Trophoblast cell (in vitro differentiated cells and primary cell): Measurements from ENCODE around the gene HSPBP1.

ENCODE experiments used
- DNase-seq, 2 donors: peaks; one replicate each; pipeline ENCODE4 v3.0.0-alpha.2; 2016
- H2AFZ ChIP-seq: 2 replicates; pipeline ENCODE4 v1.6.1; 2013; ENCODE audit warnings: low read length, moderate library complexity, mild to moderate bottlenecking; ENCODE audit not compliant: insufficient read depth, poor library complexity
- H2AK5ac ChIP-seq: 2 replicates; pipeline ENCODE4 v1.6.1; 2013; ENCODE audit warnings: mild to moderate bottlenecking, low read length
- H2BK120ac ChIP-seq: 2 replicates; pipeline ENCODE4 v1.6.1; 2013; ENCODE audit warnings: low read length, mild to moderate bottlenecking, moderate library complexity; ENCODE audit not compliant: insufficient read depth, poor library complexity
- H2BK12ac ChIP-seq: 2 replicates; pipeline ENCODE4 v1.6.1; 2013; ENCODE audit warnings: mild to moderate bottlenecking, low read length, moderate library complexity
- H2BK5ac ChIP-seq: 2 replicates; pipeline ENCODE4 v1.6.1; 2013; ENCODE audit warnings: low read length, low read depth, moderate library complexity, mild to moderate bottlenecking; ENCODE audit not compliant: poor library complexity
- H3K14ac ChIP-seq: 2 replicates; pipeline ENCODE4 v1.6.1; 2013; ENCODE audit warnings: mild to moderate bottlenecking, low read length
- H3K18ac ChIP-seq: 2 replicates; pipeline ENCODE4 v1.6.1; 2013; ENCODE audit warnings: mild to moderate bottlenecking, low read length
- H3K23ac ChIP-seq: 2 replicates; pipeline ENCODE4 v1.6.1; 2013; ENCODE audit warnings: low read length
- H3K27ac ChIP-seq: 2 replicates; pipeline ENCODE4 v1.5.1; 2013; ENCODE audit warnings: low read depth, mild to moderate bottlenecking, inconsistent platforms, low read length, moderate library complexity
- H3K27me3 ChIP-seq: 2 replicates; pipeline ENCODE4 v1.6.1; 2013; ENCODE audit warnings: inconsistent platforms, mild to moderate bottlenecking, low read length, moderate library complexity; ENCODE audit not compliant: insufficient read depth
- H3K36me3 ChIP-seq, 2 experiments: 1 replicate in 1 of 2; 2 replicates in 1 of 2; pipeline ENCODE4 v1.6.1; 2013; ENCODE audit warnings: low read length in 2 of 2, mild to moderate bottlenecking in 2 of 2, moderate library complexity in 1 of 2; ENCODE audit not compliant: insufficient read depth in 2 of 2, control insufficient read depth in 1 of 2
- H3K4ac ChIP-seq: 2 replicates; pipeline ENCODE4 v1.6.1; 2013; ENCODE audit warnings: low read depth, mild to moderate bottlenecking, low read length, moderate library complexity
- H3K4me1 ChIP-seq, 2 experiments: 1 replicate in 1 of 2; 2 replicates in 1 of 2; pipeline ENCODE4 v1.6.1; 2013; ENCODE audit warnings: low read length in 2 of 2, mild to moderate bottlenecking in 2 of 2, moderate library complexity in 1 of 2; ENCODE audit not compliant: insufficient read depth in 2 of 2, control insufficient read depth in 1 of 2
- H3K4me2 ChIP-seq: 2 replicates; pipeline ENCODE4 v1.6.1; 2013; ENCODE audit warnings: inconsistent platforms, mild to moderate bottlenecking, low read length, moderate library complexity
- H3K4me3 ChIP-seq: 2 replicates; pipeline ENCODE4 v1.5.1; 2013; ENCODE audit warnings: mild to moderate bottlenecking, low read depth, low read length, inconsistent platforms
- H3K79me1 ChIP-seq: one replicate; pipeline ENCODE4 v1.6.1; 2013; ENCODE audit warnings: low read length
- H3K79me2 ChIP-seq: 2 replicates; pipeline ENCODE4 v1.6.1; 2013; ENCODE audit warnings: low read length, mild to moderate bottlenecking; ENCODE audit not compliant: control insufficient read depth, insufficient read depth, poor library complexity
- H3K9ac ChIP-seq: 2 replicates; pipeline ENCODE4 v1.6.1; 2013; ENCODE audit warnings: mild to moderate bottlenecking, low read length
- H3K9me3 ChIP-seq: 2 replicates; pipeline ENCODE4 v1.6.1; 2013; ENCODE audit warnings: low read depth, mild to moderate bottlenecking, control low read depth, inconsistent platforms, low read length; ENCODE audit not compliant: insufficient read depth
- H4K12ac ChIP-seq: 2 replicates; pipeline ENCODE4 v1.6.1; 2013; ENCODE audit warnings: low read depth, mild to moderate bottlenecking, low read length, moderate library complexity
- H4K8ac ChIP-seq: 2 replicates; pipeline ENCODE4 v1.6.1; 2013; ENCODE audit warnings: low read depth, mild to moderate bottlenecking, low read length, moderate library complexity
- H4K91ac ChIP-seq: one replicate; pipeline ENCODE4 v1.6.1; 2013; ENCODE audit warnings: low read depth, mild to moderate bottlenecking, low read length, moderate library complexity
- WGBS: extraction: QIAGEN DNeasy Blood & Tissue Kit; methylation state at CpG from one replicate; pipeline ENCODE4 v1.1.7; 2013; ENCODE audit warnings: missing lambda C conversion rate; ENCODE audit not compliant: insufficient read length, insufficient coverage; ENCODE audit errors: extremely low coverage; 5-methylcytosine and 5-hydroxymethylcytosine counted together

HSPBP1 gene

DNA sequence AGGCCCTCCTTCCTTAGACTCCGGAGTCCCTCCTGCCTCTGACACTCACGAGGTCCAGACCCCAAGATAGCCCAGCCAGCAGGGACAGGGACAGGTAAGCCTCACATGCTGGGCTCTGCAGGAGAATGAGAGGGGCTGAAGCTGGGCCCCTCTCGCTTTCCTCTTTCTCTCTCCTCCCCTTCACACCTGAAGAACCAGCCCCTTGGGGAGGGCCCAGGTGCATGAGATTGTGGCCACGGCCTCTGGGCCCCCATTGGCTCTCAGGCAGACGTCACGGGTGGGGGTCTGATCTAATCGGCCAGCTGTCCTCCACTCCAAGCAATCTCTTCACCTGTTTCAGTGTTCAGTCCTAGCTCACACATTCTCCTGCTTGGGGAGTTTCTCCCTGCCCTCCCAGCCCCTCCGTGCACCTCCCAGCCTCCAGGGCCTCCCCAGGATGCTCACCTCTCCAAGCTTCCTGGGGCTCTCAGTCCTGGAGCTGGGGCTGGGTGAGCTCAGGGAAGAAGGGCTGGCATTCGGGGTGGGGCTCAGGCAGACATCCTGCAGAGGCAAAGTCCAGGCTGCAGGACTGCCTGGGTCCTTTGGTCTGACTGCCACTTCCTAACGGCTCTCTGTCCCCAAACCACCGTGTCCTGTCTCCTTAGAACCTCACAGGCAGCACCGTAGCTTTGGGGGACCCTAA is 42.4 kb upstream of the HSPBP1 start:
- Histone ChIP-seq H3K4me1 (peaks cover 0 to 7% of the 10 kb centered on the region in 2 experiments), H3K36me3 (peaks cover 0 to 2% of the 10 kb centered on the region in 2 experiments), H3K27ac (no peak overlapping the region), H3K79me2 (no peaks in the 10 kb centered on the region), H4K91ac (no peak overlapping the region), H3K23ac (no peak overlapping the region), H2AFZ (no peak overlapping the region), H3K9me3 (peaks cover 1% of the 10 kb centered on the region), H3K14ac (no peak overlapping the region), H2AK5ac (no peak overlapping the region), H4K12ac (no peak overlapping the region), H2BK120ac (no peak overlapping the region), H3K79me1 (peaks cover 3% of the 10 kb centered on the region), H4K8ac (no peak overlapping the region), H3K4me2 (no peak overlapping the region), H3K4me3 (no peak overlapping the region), H2BK5ac (no peak overlapping the region), H3K18ac (no peak overlapping the region), H3K27me3 (no peaks in the 10 kb centered on the region), H3K4ac (no peak overlapping the region), H2BK12ac (no peak overlapping the region), H3K9ac (no peak overlapping the region)
- DNase-seq, result no peak
- WGBS, result no CpG with 5 or more reads among the region's 12 CpGs

DNA sequence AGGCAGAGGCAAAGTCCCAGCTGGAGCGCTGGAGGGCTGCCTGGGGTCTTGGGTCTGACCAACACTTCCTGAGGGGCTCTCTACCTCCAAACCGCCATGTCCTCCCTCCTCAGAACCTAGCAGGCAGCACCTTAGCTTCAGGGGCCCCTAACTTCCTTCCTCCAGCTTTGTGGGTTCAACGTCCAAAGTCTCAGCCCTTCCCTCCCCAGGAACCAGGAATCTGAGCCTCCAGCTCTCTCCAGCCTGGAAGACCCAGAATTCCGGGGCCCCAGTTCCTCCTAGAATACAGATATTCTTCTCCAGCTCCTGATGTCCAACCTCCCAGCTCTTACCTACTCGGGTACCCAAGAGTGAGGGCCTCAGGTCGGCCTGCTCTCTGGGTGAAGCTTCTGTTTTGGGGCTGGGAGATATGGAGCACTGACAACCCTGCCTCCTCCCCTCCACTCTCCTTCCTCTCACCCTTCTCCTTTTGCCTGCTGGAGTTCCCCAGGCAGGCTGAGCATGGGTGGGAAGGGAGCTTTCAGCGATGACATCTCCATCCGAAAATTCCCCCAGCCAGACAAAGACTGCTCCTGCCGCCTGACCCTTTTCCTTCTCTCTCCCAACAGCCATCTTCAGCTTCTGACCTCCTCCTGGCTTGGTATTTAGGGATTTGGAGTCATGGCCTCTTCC is 41.7 kb upstream of the HSPBP1 start:
- Histone ChIP-seq H3K79me2 (no peaks in the 10 kb centered on the region), H2AFZ (no peak overlapping the region), H3K27ac (no peak overlapping the region), H3K14ac (no peak overlapping the region), H3K9me3 (peaks cover 1% of the 10 kb centered on the region), H3K4me2 (no peak overlapping the region), H4K91ac (no peak overlapping the region), H3K36me3 (peaks cover 0 to 2% of the 10 kb centered on the region in 2 experiments), H3K4me3 (no peak overlapping the region), H2BK120ac (no peak overlapping the region), H3K79me1 (peaks cover 3% of the 10 kb centered on the region), H3K9ac (no peak overlapping the region), H3K18ac (no peak overlapping the region), H4K8ac (no peak overlapping the region), H3K4ac (no peak overlapping the region), H2BK5ac (no peak overlapping the region), H2AK5ac (no peak overlapping the region), H3K4me1 (peaks cover 0 to 7% of the 10 kb centered on the region in 2 experiments), H3K23ac (no peak overlapping the region), H3K27me3 (no peaks in the 10 kb centered on the region), H4K12ac (no peak overlapping the region), H2BK12ac (no peak overlapping the region)
- no peak for DNase-seq
- no CpG with 5 or more reads among the region's 9 CpGs for WGBS

DNA sequence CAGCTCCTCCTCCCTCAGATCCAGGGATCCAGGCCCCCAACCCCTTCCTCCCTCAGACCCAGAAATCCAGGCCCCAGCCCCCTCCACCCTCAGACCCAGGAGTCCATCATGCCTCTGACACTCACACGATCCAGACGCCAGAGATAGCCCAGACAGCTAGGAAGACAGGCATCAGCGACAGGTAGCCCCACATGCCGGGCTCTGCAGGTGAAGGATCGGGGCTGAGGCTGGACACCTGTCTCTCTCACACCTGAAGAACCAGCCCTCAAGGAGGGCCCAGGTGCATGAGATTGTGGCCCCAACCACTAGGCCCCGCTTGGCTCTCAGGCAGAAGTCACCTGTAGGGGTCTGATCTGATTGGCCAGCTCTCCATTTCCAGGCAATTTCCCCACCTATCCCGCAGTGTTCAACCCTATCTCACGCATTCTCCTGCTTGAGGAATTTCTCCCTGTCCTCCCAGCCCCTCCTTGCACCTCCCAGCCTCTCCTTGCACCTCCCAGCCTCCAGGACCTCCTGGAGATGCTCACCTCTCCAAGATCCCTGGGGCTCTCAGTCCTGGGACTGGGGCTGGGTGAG is 41.0 kb upstream of the HSPBP1 start:
- H3K9ac ChIP-seq, result no peak overlapping the region
- H2AFZ ChIP-seq, result no peak overlapping the region
- peaks cover 3% of the 10 kb centered on the region for H3K79me1 ChIP-seq
- H3K23ac ChIP-seq, result no peak overlapping the region
- H3K4me1 ChIP-seq, result peaks cover 0 to 7% of the 10 kb centered on the region in 2 experiments
- H2BK12ac ChIP-seq, result no peak overlapping the region
- no peak overlapping the region for H3K18ac ChIP-seq
- no peaks in the 10 kb centered on the region for H3K79me2 ChIP-seq
- H4K12ac ChIP-seq, result no peak overlapping the region
- H3K4me2 ChIP-seq, result no peak overlapping the region
- H3K9me3 ChIP-seq, result peaks cover 1% of the 10 kb centered on the region
- H2BK120ac ChIP-seq, result no peak overlapping the region
- H2BK5ac ChIP-seq, result no peak overlapping the region
- no peak overlapping the region for H3K4me3 ChIP-seq
- no peak overlapping the region for H3K27ac ChIP-seq
- peaks cover 0 to 2% of the 10 kb centered on the region in 2 experiments for H3K36me3 ChIP-seq
- no peak overlapping the region for H3K4ac ChIP-seq
- no peaks in the 10 kb centered on the region for H3K27me3 ChIP-seq
- H2AK5ac ChIP-seq, result no peak overlapping the region
- H4K91ac ChIP-seq, result no peak overlapping the region
- no peak for DNase-seq
- no peak overlapping the region for H3K14ac ChIP-seq
- WGBS, result no CpG with 5 or more reads among the region's 8 CpGs
- no peak overlapping the region for H4K8ac ChIP-seq

DNA sequence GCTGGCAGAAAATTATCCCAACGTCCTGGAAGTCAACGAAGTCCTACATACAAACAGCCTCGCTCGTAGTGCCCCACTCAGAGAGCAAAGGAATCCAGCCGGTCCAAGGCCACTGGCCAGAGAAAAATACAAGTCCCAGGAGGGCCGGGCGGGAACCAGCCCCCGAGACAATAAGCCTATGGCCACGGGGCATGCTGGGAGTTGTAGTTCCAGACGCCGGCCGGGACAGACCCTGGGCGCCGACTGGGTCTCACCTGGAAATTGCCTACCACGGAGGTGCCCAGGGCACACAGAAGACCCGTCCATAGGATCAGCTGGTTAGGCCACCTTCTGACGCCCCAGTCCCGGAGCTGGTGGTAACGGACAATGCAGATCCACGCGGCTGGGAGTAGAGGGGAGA is 39.9 kb upstream of the HSPBP1 start:
- no peak overlapping the region for H3K23ac ChIP-seq
- H2BK12ac ChIP-seq, result no peak overlapping the region
- H3K14ac ChIP-seq, result peak overlapping the region; percentile 73
- no peaks in the 10 kb centered on the region for H3K79me2 ChIP-seq
- no peak overlapping the region for H2BK120ac ChIP-seq
- no peaks in the 10 kb centered on the region for H3K27me3 ChIP-seq
- H3K9ac ChIP-seq, result no peak overlapping the region
- no peak overlapping the region for H2AK5ac ChIP-seq
- H3K18ac ChIP-seq, result no peak overlapping the region
- H2AFZ ChIP-seq, result peak overlapping the region; percentile 97
- H3K4me2 ChIP-seq, result peak overlapping the region; percentile 65
- H3K9me3 ChIP-seq, result no peaks in the 10 kb centered on the region
- H3K27ac ChIP-seq, result no peak overlapping the region
- peak overlapping the region; percentile 81 for H4K12ac ChIP-seq
- no peak overlapping the region for H2BK5ac ChIP-seq
- peaks cover 0 to 6% of the 10 kb centered on the region in 2 experiments for H3K4me1 ChIP-seq
- H4K8ac ChIP-seq, result peak overlapping the region; percentile 77
- peak; percentile 45 to 76 for DNase-seq
- peak overlapping the region; percentile 78 for H4K91ac ChIP-seq
- no peak overlapping the region for H3K4me3 ChIP-seq
- H3K79me1 ChIP-seq, result peaks cover 3% of the 10 kb centered on the region
- H3K4ac ChIP-seq, result no peak overlapping the region
- no peaks in the 10 kb centered on the region for H3K36me3 ChIP-seq
- no CpG with 5 or more reads among the region's 21 CpGs for WGBS
